HepG2 (cell line): ENCODE measurements around the gene LSM12. TPM values are rescaled to one million over a fixed set of nuclear protein-coding genes. Genes with fewer than 3 reads are reported as not detected.
A peak's percentile ranks its signal among the peaks of the same experiment; 100 is the strongest.

Experiments used
- ARNT ChIP-seq: fragments of 450-650 bp; IDR thresholded peaks from 2 replicates; pipeline ENCODE4 v1.6.1; 2017
- CENPT ChIP-seq: sonication (generic); formaldehyde crosslinking; IDR thresholded peaks from 2 replicates; pipeline ENCODE4 v1.8.0; 2022; ENCODE audit warnings: low read depth, mild to moderate bottlenecking, moderate library complexity, missing genetic modification reagents
- DNMT1 ChIP-seq: sonication (generic); formaldehyde crosslinking; IDR thresholded peaks from 2 replicates; pipeline ENCODE4 v1.5.1; 2020; ENCODE audit warnings: mild to moderate bottlenecking, missing genetic modification reagents
- ERF ChIP-seq: IDR thresholded peaks from 2 replicates; pipeline ENCODE4 v1.6.1; 2018; ENCODE audit warnings: missing biosample characterization, missing genetic modification reagents
- FOXA3 ChIP-seq: IDR thresholded peaks from 2 replicates; pipeline ENCODE4 v1.6.1; 2016; ENCODE audit warnings: missing genetic modification reagents, missing compliant biosample characterization
- FOXO1 ChIP-seq: sonication (generic); formaldehyde crosslinking; IDR thresholded peaks from 2 replicates; pipeline ENCODE4 v1.4.0; 2020; ENCODE audit warnings: missing genetic modification reagents
- GATAD1 ChIP-seq: IDR thresholded peaks from 2 replicates; pipeline ENCODE4 v1.6.1; 2016; ENCODE audit warnings: missing genetic modification reagents, missing compliant biosample characterization
- HNRNPK ChIP-seq: fragments of 200-400 bp; formaldehyde crosslinking; IDR thresholded peaks from 2 replicates; pipeline ENCODE4 v1.6.1; 2018; ENCODE audit warnings: low read length, low read depth, moderate library complexity, mild to moderate bottlenecking; ENCODE audit not compliant: poor library complexity, severe bottlenecking
- ISL2 ChIP-seq: sonication (generic); formaldehyde crosslinking; IDR thresholded peaks from 2 replicates; pipeline ENCODE4 v1.5.0; 2020; ENCODE audit warnings: missing genetic modification reagents
- MZF1 ChIP-seq: sonication (generic); formaldehyde crosslinking; IDR thresholded peaks from 2 replicates; pipeline ENCODE4 v1.8.1; 2023; ENCODE audit warnings: mild to moderate bottlenecking, missing genetic modification reagents, borderline replicate concordance
- PHF20 ChIP-seq: sonication (generic); formaldehyde crosslinking; IDR thresholded peaks from 2 replicates; pipeline ENCODE4 v1.5.0; 2020; ENCODE audit warnings: mild to moderate bottlenecking, missing genetic modification reagents
- SALL1 ChIP-seq: sonication (generic); formaldehyde crosslinking; IDR thresholded peaks from 2 replicates; pipeline ENCODE4 v1.8.0; 2022; ENCODE audit warnings: mild to moderate bottlenecking, missing genetic modification reagents
- ZNF460 ChIP-seq: sonication (generic); formaldehyde crosslinking; IDR thresholded peaks from 2 replicates; pipeline ENCODE4 v1.5.1; 2020; ENCODE audit warnings: missing genetic modification reagents, mild to moderate bottlenecking, borderline replicate concordance
- ZNF564 ChIP-seq: sonication (generic); formaldehyde crosslinking; IDR thresholded peaks from 2 replicates; pipeline ENCODE4 v1.8.1; 2023; ENCODE audit warnings: mild to moderate bottlenecking, missing genetic modification reagents
- ZNF616 ChIP-seq: sonication (generic); formaldehyde crosslinking; IDR thresholded peaks from 2 replicates; pipeline ENCODE4 v1.5.0; 2020; ENCODE audit warnings: low read depth, mild to moderate bottlenecking, missing genetic modification reagents
- ZNF619 ChIP-seq: sonication (generic); formaldehyde crosslinking; IDR thresholded peaks from 2 replicates; pipeline ENCODE4 v1.4.0; 2020; ENCODE audit warnings: mild to moderate bottlenecking, missing genetic modification reagents
- ZNF75D ChIP-seq: sonication (generic); formaldehyde crosslinking; IDR thresholded peaks from 2 replicates; pipeline ENCODE4 v1.8.1; 2023; ENCODE audit warnings: missing genetic modification reagents, mild to moderate bottlenecking, borderline replicate concordance
- ZNF761 ChIP-seq: sonication (generic); formaldehyde crosslinking; conservative IDR thresholded peaks from 2 replicates; pipeline ENCODE4 v1.4.0; 2020; ENCODE audit warnings: mild to moderate bottlenecking, missing genetic modification reagents
- ZNF772 ChIP-seq: sonication (generic); formaldehyde crosslinking; IDR thresholded peaks from 2 replicates; pipeline ENCODE4 v1.5.0; 2020; ENCODE audit warnings: mild to moderate bottlenecking, missing genetic modification reagents
- polyA plus RNA-seq, 8 experiments: library from polyadenylated mRNA; depleted of rRNA in 3 of 8; stranded (reverse) in 7 of 8; unstranded in 1 of 8; fragments of >200 nt; fragmentation: Illumina TruSeq in 4 of 8; extraction: Trizol in 4 of 8; gene quantifications; 2 replicates each; pipeline versions ENCODE4 v1.2.1 to v1.2.3, GENCODE V29; 2011 to 2016; ENCODE audit warnings: low read depth in 4 of 8, missing spikeins in 1 of 8, mixed read lengths in 1 of 8; ENCODE audit not compliant: insufficient read depth in 1 of 8
- total RNA-seq, 5 experiments: library from RNA; depleted of rRNA; stranded (reverse); fragments of >200 nt; fragmentation: Illumina TruSeq; extraction: Trizol; gene quantifications; 2 replicates each; pipeline ENCODE4 v1.2.3, GENCODE V29; 2016; ENCODE audit warnings: low read depth in 1 of 5
- TF ChIP-seq, protein P1 (sequence below): sonication (generic); formaldehyde crosslinking; IDR thresholded peaks from 2 replicates; pipeline ENCODE4 v1.5.0; 2020; ENCODE audit warnings: missing genetic modification reagents, mild to moderate bottlenecking, borderline replicate concordance
- TF ChIP-seq, protein P2 (sequence below): IDR thresholded peaks from 2 replicates; pipeline ENCODE4 v1.6.1; 2016; ENCODE audit warnings: mild to moderate bottlenecking, missing biosample characterization, missing genetic modification reagents
- TF ChIP-seq, protein P3 (sequence below): sonication (generic); formaldehyde crosslinking; IDR thresholded peaks from 2 replicates; pipeline ENCODE4 v1.4.0; 2020; ENCODE audit warnings: missing genetic modification reagents, borderline replicate concordance
- TF ChIP-seq, protein P4 (sequence below): sonication (generic); formaldehyde crosslinking; IDR thresholded peaks from 2 replicates; pipeline ENCODE4 v1.8.0; 2022; ENCODE audit warnings: mild to moderate bottlenecking, missing genetic modification reagents, moderate library complexity
- TF ChIP-seq, protein P5 (sequence below): sonication (generic); formaldehyde crosslinking; IDR thresholded peaks from 2 replicates; pipeline ENCODE4 v1.4.0; 2020; ENCODE audit warnings: missing genetic modification reagents

LSM12 gene
- total and polyA plus RNA-seq, 2 of the 13 experiments (the other 11 are each of a cell fraction or from before 2014, with no cell fraction given): 52.8 to 55.7 TPM

DNA sequence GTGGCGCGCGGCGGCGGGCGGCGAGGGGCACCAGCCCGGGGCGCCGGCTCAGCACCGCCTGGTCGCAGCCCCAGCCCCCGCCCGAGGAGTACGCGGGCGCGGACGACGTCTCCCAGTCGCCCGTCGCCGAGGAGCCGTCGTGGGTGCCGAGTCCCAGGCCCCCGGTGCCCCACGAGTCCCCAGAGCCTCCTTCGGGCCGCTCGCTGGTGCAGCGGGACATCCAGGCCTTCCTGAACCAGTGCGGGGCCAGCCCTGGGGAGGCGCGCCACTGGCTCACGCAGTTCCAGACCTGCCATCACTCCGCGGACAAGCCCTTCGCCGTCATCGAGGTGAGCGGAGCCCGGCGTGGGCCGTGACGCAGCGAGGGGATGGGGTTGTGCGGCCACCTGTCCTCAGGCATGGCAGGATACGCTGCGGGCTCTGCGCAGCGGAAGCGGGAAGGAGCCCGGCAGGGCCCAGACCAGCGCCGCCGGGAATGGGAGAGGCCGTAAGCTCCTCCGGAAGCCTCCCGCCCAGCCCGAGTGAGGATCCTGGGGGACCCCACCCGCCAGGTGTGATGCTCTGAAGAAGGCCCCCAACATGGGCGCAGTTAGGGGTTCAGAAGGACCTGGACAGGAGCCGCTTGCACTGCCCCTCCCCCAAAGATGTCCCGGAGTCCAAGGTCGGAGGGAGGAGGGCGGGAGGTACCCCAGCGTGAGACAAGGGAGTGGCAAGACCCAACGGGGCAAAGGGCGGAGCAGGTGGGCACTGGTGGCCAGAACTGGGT is 61.5 kb downstream of the LSM12 start (continued):
- no peak; the same call in 1 of the 2 replicates for TF ChIP-seq FOXO1 (CRISPR knock-in tag)
- TF ChIP-seq, protein P1, sequence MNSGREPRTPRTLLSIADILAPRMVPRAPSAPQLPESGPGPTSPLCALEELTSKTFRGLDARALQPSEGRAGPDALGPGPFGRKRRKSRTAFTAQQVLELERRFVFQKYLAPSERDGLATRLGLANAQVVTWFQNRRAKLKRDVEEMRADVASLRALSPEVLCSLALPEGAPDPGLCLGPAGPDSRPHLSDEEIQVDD (CRISPR knock-in tag): 0 out of 2 replicates have a peak, but pooled peaks have one; percentile 69
- peak; percentile 85 for TF ChIP-seq ZNF761 (CRISPR knock-in tag)
- TF ChIP-seq ZNF564 (CRISPR knock-in tag): peak; percentile 31; the same call in 1 of the 2 replicates
- TF ChIP-seq, protein P2, sequence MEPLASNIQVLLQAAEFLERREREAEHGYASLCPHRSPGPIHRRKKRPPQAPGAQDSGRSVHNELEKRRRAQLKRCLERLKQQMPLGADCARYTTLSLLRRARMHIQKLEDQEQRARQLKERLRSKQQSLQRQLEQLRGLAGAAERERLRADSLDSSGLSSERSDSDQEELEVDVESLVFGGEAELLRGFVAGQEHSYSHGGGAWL (CRISPR knock-in tag): peak; percentile 17; the same call in 1 of the 2 replicates
- peak; percentile 63; the same call in 1 of the 2 replicates for TF ChIP-seq ZNF772 (CRISPR knock-in tag)
- TF ChIP-seq, protein P3, sequence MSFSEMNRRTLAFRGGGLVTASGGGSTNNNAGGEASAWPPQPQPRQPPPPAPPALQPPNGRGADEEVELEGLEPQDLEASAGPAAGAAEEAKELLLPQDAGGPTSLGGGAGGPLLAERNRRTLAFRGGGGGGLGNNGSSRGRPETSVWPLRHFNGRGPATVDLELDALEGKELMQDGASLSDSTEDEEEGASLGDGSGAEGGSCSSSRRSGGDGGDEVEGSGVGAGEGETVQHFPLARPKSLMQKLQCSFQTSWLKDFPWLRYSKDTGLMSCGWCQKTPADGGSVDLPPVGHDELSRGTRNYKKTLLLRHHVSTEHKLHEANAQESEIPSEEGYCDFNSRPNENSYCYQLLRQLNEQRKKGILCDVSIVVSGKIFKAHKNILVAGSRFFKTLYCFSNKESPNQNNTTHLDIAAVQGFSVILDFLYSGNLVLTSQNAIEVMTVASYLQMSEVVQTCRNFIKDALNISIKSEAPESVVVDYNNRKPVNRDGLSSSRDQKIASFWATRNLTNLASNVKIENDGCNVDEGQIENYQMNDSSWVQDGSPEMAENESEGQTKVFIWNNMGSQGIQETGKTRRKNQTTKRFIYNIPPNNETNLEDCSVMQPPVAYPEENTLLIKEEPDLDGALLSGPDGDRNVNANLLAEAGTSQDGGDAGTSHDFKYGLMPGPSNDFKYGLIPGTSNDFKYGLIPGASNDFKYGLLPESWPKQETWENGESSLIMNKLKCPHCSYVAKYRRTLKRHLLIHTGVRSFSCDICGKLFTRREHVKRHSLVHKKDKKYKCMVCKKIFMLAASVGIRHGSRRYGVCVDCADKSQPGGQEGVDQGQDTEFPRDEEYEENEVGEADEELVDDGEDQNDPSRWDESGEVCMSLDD (CRISPR knock-in tag): peak; percentile 70
- TF ChIP-seq PHF20 (CRISPR knock-in tag): 0 out of 2 replicates have a peak, but pooled peaks have one; percentile 26
- peak; percentile 68; the same call in 1 of the 2 replicates for TF ChIP-seq ZNF619 (CRISPR knock-in tag)
- no peak for TF ChIP-seq ZNF75D (CRISPR knock-in tag)
- no peak; the same call in 1 of the 2 replicates for TF ChIP-seq DNMT1
- peak; percentile 45 for TF ChIP-seq SALL1 (CRISPR knock-in tag)
- TF ChIP-seq CENPT: peak; percentile 53; the same call in 1 of the 2 replicates
- TF ChIP-seq ERF (CRISPR knock-in tag): 0 out of 2 replicates have a peak, but pooled peaks have one; percentile 14
- TF ChIP-seq ARNT: no peak
- no peak for TF ChIP-seq ZNF460
- TF ChIP-seq, protein P4, sequence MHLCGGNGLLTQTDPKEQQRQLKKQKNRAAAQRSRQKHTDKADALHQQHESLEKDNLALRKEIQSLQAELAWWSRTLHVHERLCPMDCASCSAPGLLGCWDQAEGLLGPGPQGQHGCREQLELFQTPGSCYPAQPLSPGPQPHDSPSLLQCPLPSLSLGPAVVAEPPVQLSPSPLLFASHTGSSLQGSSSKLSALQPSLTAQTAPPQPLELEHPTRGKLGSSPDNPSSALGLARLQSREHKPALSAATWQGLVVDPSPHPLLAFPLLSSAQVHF (CRISPR knock-in tag): no peak
- peak; percentile 11 for TF ChIP-seq HNRNPK
- TF ChIP-seq ISL2 (CRISPR knock-in tag): 0 out of 2 replicates have a peak, but pooled peaks have one; percentile 25
- TF ChIP-seq, protein P5, sequence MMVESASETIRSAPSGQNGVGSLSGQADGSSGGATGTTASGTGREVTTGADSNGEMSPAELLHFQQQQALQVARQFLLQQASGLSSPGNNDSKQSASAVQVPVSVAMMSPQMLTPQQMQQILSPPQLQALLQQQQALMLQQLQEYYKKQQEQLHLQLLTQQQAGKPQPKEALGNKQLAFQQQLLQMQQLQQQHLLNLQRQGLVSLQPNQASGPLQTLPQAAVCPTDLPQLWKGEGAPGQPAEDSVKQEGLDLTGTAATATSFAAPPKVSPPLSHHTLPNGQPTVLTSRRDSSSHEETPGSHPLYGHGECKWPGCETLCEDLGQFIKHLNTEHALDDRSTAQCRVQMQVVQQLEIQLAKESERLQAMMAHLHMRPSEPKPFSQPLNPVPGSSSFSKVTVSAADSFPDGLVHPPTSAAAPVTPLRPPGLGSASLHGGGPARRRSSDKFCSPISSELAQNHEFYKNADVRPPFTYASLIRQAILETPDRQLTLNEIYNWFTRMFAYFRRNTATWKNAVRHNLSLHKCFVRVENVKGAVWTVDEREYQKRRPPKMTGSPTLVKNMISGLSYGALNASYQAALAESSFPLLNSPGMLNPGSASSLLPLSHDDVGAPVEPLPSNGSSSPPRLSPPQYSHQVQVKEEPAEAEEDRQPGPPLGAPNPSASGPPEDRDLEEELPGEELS: peak; percentile 11; the same call in 1 of the 2 replicates
- peak; percentile 70; the same call in 1 of the 2 replicates for TF ChIP-seq ZNF616 (CRISPR knock-in tag)
- TF ChIP-seq GATAD1: peak; percentile 27
- no peak for TF ChIP-seq MZF1 (CRISPR knock-in tag)
- peak; percentile 24; the same call in 1 of the 2 replicates for TF ChIP-seq FOXA3 (CRISPR knock-in tag)
